K562 (cell line): Measurements from ENCODE around the gene LEPROT. TPM values are rescaled to one million over a fixed set of nuclear protein-coding genes. Genes with fewer than 3 reads are reported as not detected.

Experiments
- ATAC-seq: fragments of 200-7000 bp; cut with Tn5 transposase; 3 replicates; pipeline ENCODE4 v1.9.1; 2020; ENCODE audit warnings: moderate library complexity
- BruUV-seq: library from RNA; stranded (reverse); fragments of 400-500 nt; replicated peaks from 2 replicates; lab custom pipeline; 2021; lab: Mats Ljungman, UMichigan
- CTCF ChIA-PET: fragments of 300-600 bp; formaldehyde crosslinking; extraction: SDS; loops from one replicate; lab custom pipeline; 2021; ENCODE audit warnings: low intra/inter-chr PET ratio; lab: Yijun Ruan, JAX
- POLR2A ChIA-PET: fragments of 300-600, 350-650 bp; sonication (Branson Sonifier 250); formaldehyde crosslinking; extraction: SDS; loops from one replicate; lab custom pipeline; 2021; ENCODE audit warnings: antibody characterized with exemption, inconsistent platforms; lab: Yijun Ruan, JAX
- DNase-seq, 4 experiments: peaks; one replicate each; pipeline versions ENCODE4 v3.0.0 to v3.0.0-alpha.2; 2011 to 2018; ENCODE audit warnings: low spot score in 3 of 4, mixed read lengths in 3 of 4; ENCODE audit errors: extremely low read depth in 1 of 4
- FAIRE-seq: peaks from 2 replicates; lab custom pipeline; 2011; peaks lifted over from hg19 to GRCh38; lab: Jason Lieb, UNC
- H2AFZ ChIP-seq: 2 replicates; pipeline ENCODE4 v1.6.0; 2011; ENCODE audit warnings: low read depth, low read length, control low read depth, inconsistent platforms
- H3K27ac ChIP-seq: fragments of 200-600 bp; 3 replicates; pipeline ENCODE4 v1.8.0; 2011; ENCODE audit warnings: low read depth, mild to moderate bottlenecking, control low read depth, inconsistent platforms, low read length, moderate library complexity, mixed read lengths; ENCODE audit errors: extremely low read depth
- H3K27me3 ChIP-seq, 2 experiments: fragments of 300-600 bp in 1 of 2; 2 replicates in 1 of 2; 3 replicates in 1 of 2; pipeline versions ENCODE4 v1.6.0 to v1.8.0; 2011; ENCODE audit warnings: inconsistent platforms in 2 of 2, low read length in 2 of 2, mild to moderate bottlenecking in 1 of 2, mixed read lengths in 1 of 2, moderate library complexity in 1 of 2; ENCODE audit not compliant: control insufficient read depth in 2 of 2, insufficient read depth in 2 of 2
- H3K36me3 ChIP-seq: fragments of 300-600 bp; 3 replicates; pipeline ENCODE4 v1.8.0; 2011; ENCODE audit warnings: mild to moderate bottlenecking, low read length, inconsistent platforms; ENCODE audit not compliant: control insufficient read depth, insufficient read depth
- H3K4me1 ChIP-seq, 2 experiments: fragments of 200-600 bp in 1 of 2; replicated peaks in 1 of 2; 2 replicates in 1 of 2; 3 replicates in 1 of 2; pipeline versions ENCODE4 v1.5.1 to v1.8.0; 2011; ENCODE audit warnings: inconsistent platforms in 2 of 2, low read length in 2 of 2, mild to moderate bottlenecking in 1 of 2, mixed read lengths in 1 of 2, moderate library complexity in 1 of 2; ENCODE audit not compliant: control insufficient read depth in 2 of 2, insufficient read depth in 2 of 2
- H3K4me2 ChIP-seq: 2 replicates; pipeline ENCODE4 v1.6.1; 2011; ENCODE audit warnings: low read length, control low read depth, inconsistent platforms, mixed read lengths; ENCODE audit not compliant: insufficient read depth
- H3K4me3 ChIP-seq: fragments of 200-600 bp; sonication (generic), shearing (Covaris generic); 2 replicates; pipeline ENCODE4 v1.5.1; 2016; ENCODE audit warnings: control low read depth, inconsistent platforms
- H3K79me2 ChIP-seq: fragments of 200-600 bp; 3 replicates; pipeline ENCODE4 v1.8.0; 2011; ENCODE audit warnings: low read length, inconsistent platforms; ENCODE audit not compliant: control insufficient read depth, insufficient read depth
- H3K9ac ChIP-seq, 2 experiments: 2 replicates each; pipeline versions ENCODE4 v1.6.0 to v1.6.1; 2011; ENCODE audit warnings: low read depth in 2 of 2, low read length in 2 of 2, control low read depth in 1 of 2, inconsistent platforms in 1 of 2, mild to moderate bottlenecking in 1 of 2, mixed read lengths in 1 of 2; ENCODE audit not compliant: insufficient read depth in 1 of 2
- H3K9me1 ChIP-seq: one replicate; pipeline ENCODE4 v1.6.0; 2011; ENCODE audit warnings: inconsistent platforms, mild to moderate bottlenecking, low read length, moderate library complexity; ENCODE audit not compliant: control insufficient read depth, insufficient read depth
- H3K9me3 ChIP-seq: replicated peaks from 2 replicates; pipeline ENCODE4 v1.5.1; 2011; ENCODE audit warnings: low read depth, low read length, inconsistent platforms; ENCODE audit not compliant: control insufficient read depth, insufficient read depth
- H4K20me1 ChIP-seq: replicated peaks from 2 replicates; pipeline ENCODE4 v1.6.1; 2011; ENCODE audit warnings: low read length, inconsistent platforms, mixed read lengths; ENCODE audit not compliant: control insufficient read depth, insufficient read depth
- ADNP ChIP-seq: fragments of 200-800 bp; sonication (Bioruptor generic); IDR thresholded peaks from 2 replicates; pipeline ENCODE4 v1.6.1; 2016; ENCODE audit warnings: missing genetic modification characterization, missing compliant biosample characterization
- BCOR ChIP-seq: fragments of 450-650 bp; IDR thresholded peaks from 2 replicates; pipeline ENCODE4 v1.6.1; 2016
- KDM1A ChIP-seq, 2 experiments: fragments of 450-650 bp; IDR thresholded peaks; 2 replicates each; pipeline ENCODE4 v1.6.1; 2016; ENCODE audit warnings: mild to moderate bottlenecking in 2 of 2
- RBM25 ChIP-seq: fragments of 200-400 bp; formaldehyde crosslinking; IDR thresholded peaks from 2 replicates; pipeline ENCODE4 v1.6.1; 2018; ENCODE audit warnings: low read length, low read depth, moderate library complexity; ENCODE audit not compliant: severe bottlenecking
- ZNF592 ChIP-seq: fragments of 450-650 bp; IDR thresholded peaks from 2 replicates; pipeline ENCODE4 v1.6.1; 2017; ENCODE audit warnings: antibody characterized with exemption, mild to moderate bottlenecking
- WGBS: fragments of 100-300 bp; shearing (Covaris generic); methylation state at CpG from one replicate; pipeline ENCODE4 v1.1.6; 2016; ENCODE audit warnings: low coverage, mixed read lengths; ENCODE audit not compliant: insufficient coverage; ENCODE audit errors: missing lambda C conversion rate; 5-methylcytosine and 5-hydroxymethylcytosine counted together
- in situ Hi-C: fragments of 300-500 bp; cut with MboI; formaldehyde crosslinking; loops from 4 replicates; pipeline ENCODE4 v1.15.0; 2018; ENCODE audit warnings: inconsistent platforms, mixed read lengths
- intact Hi-C: fragments of 100-400 bp; cut with micrococcal nuclease; formaldehyde crosslinking; loops from 2 replicates; pipeline ENCODE4 v1.14.2; 2022
- polyA plus RNA-seq, 8 experiments: library from polyadenylated mRNA; depleted of rRNA in 4 of 8; stranded (reverse) in 5 of 8; unstranded in 3 of 8; fragments of >200 nt; fragmentation: Nextera tagmentation in 2 of 8; fragmentation: Illumina TruSeq in 1 of 8; extraction: Ambion mirVana in 2 of 8; extraction: Trizol in 1 of 8; gene quantifications; 2 replicates each; pipeline versions ENCODE4 v1.2.1 to v1.2.3, GENCODE V29; 2011 to 2014; ENCODE audit warnings: inconsistent platforms in 1 of 8, missing spikeins in 1 of 8
- total RNA-seq, 7 experiments: library from RNA; depleted of rRNA in 6 of 7; stranded (reverse); fragments of >200 nt in 6 of 7; fragmentation: Illumina TruSeq in 2 of 7; extraction: Trizol in 2 of 7; gene quantifications; 2 replicates each; pipeline versions ENCODE4 v1.2.1 to v1.2.3, GENCODE V29; 2011 to 2021; ENCODE audit warnings: low replicate concordance in 1 of 7
- TF ChIP-seq, protein P1 (sequence below): fragments of 200-800 bp; sonication (Bioruptor generic); IDR thresholded peaks from 2 replicates; pipeline ENCODE4 v1.6.1; 2017; ENCODE audit warnings: missing genetic modification characterization, missing compliant biosample characterization

LEPROT gene
- total and polyA plus RNA-seq, 9 of the 15 experiments (the other 6 are each of a cell fraction or from before 2014, with no cell fraction given), result 28.1 to 97.5 (median 45.8) TPM

- no peaks in the 10 kb centered on the region for H3K27me3 ChIP-seq
- no peak overlapping the region for H3K27ac ChIP-seq
- CTCF ChIA-PET, result no interaction called here
- H4K20me1 ChIP-seq, result no peaks in the 10 kb centered on the region
- WGBS, result 89% methylated on average over 1 of the region's 1 CpG
- POLR2A ChIA-PET, result interaction anchor here (1.2 kb wide), 1 partner anchor 13 kb away, joined by 4 read pairs; no protein-coding TSS in a partner anchor
- H3K9me1 ChIP-seq, result no peaks in the 10 kb centered on the region
- in situ Hi-C loops (no loop called here), intact Hi-C loops (no loop called here)
- FAIRE-seq (no peak), DNase-seq (no peak), ATAC-seq (no peak)
- no peaks in the 10 kb centered on the region for H3K4me1 ChIP-seq
- BruUV-seq, result no TSS peak
- no peaks in the 10 kb centered on the region for H3K79me2 ChIP-seq
- no peak overlapping the region for H3K4me3 ChIP-seq
- no peak overlapping the region for H2AFZ ChIP-seq
- no peaks in the 10 kb centered on the region for H3K9me3 ChIP-seq
- TF ChIP-seq KDM1A (IDR thresholded peaks at IDR 0.05) (peak in 1 of 2 experiments; percentile 55; a peak in 1 of 4 replicates), ZNF592 (no peak), ADNP (tag) (peak; percentile 90), BCOR (peak; percentile 68; the same call in 1 of the 2 replicates), RBM25 (peak; percentile 94)
- TF ChIP-seq, protein P1, sequence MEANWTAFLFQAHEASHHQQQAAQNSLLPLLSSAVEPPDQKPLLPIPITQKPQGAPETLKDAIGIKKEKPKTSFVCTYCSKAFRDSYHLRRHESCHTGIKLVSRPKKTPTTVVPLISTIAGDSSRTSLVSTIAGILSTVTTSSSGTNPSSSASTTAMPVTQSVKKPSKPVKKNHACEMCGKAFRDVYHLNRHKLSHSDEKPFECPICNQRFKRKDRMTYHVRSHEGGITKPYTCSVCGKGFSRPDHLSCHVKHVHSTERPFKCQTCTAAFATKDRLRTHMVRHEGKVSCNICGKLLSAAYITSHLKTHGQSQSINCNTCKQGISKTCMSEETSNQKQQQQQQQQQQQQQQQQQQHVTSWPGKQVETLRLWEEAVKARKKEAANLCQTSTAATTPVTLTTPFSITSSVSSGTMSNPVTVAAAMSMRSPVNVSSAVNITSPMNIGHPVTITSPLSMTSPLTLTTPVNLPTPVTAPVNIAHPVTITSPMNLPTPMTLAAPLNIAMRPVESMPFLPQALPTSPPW, result no peak
- H3K36me3 ChIP-seq, result peaks cover 94% of the 10 kb centered on the region
- H3K9ac ChIP-seq, result no peak overlapping the region
- H3K4me2 ChIP-seq, result no peak overlapping the region
These were observed 21.5 kb upstream of the LEPROT start for GRCh38 chr1:65399003-65399402.
